HCT116 (cell line): ENCODE results near the gene MACF1. TPM values are rescaled to one million over a fixed set of nuclear protein-coding genes. Genes with fewer than 3 reads are reported as not detected.

Experiments used
- ATAC-seq: fragments of 200-7000 bp; cut with Tn5 transposase; 2 replicates; pipeline ENCODE4 v1.9.1; 2020; ENCODE audit warnings: mild to moderate bottlenecking, moderate library complexity
- BruUV-seq: library from RNA; stranded (reverse); fragments of 400-500 nt; replicated peaks from 2 replicates; lab custom pipeline; 2021; lab: Mats Ljungman, UMichigan
- CTCF ChIA-PET: fragments of 300-600 bp; sonication (Branson Sonifier 250); formaldehyde crosslinking; loops from one replicate; lab custom pipeline; 2021; ENCODE audit warnings: antibody characterized with exemption; lab: Charles Lee
- POLR2A ChIA-PET: fragments of 300-600, 350-600 bp; sonication (Branson Sonifier 250); formaldehyde crosslinking; loops from one replicate; lab custom pipeline; 2021; ENCODE audit warnings: antibody characterized with exemption; lab: Charles Lee
- RAD21 ChIA-PET, 2 experiments: fragments of 300-600 bp; sonication (Branson Sonifier 250); formaldehyde crosslinking; loops; one replicate each; lab custom pipeline; 2023; ENCODE audit warnings: low total read pairs in 2 of 2; ENCODE audit not compliant: uncharacterized antibody in 2 of 2, unreplicated experiment in 2 of 2, low non-redundant PET in 1 of 2; lab: Charles Lee
- DNase-seq: peaks from one replicate; pipeline ENCODE4 v3.0.0-alpha.2; 2010; ENCODE audit warnings: low read depth, low spot score
- H2AFZ ChIP-seq: fragments of 200-600 bp; shearing (Covaris generic), sonication (generic); 2 replicates; pipeline ENCODE4 v1.6.1; 2017; ENCODE audit warnings: low read depth, mixed run types, mixed read lengths, antibody characterized with exemption, low read length; ENCODE audit not compliant: poor library complexity, severe bottlenecking
- H3K27ac ChIP-seq: 2 replicates; pipeline ENCODE4 v1.5.1; 2012; ENCODE audit warnings: low read depth, low read length
- H3K27me3 ChIP-seq: fragments of 200-600 bp; sonication (generic); 2 replicates; pipeline ENCODE4 v1.6.1; 2016; ENCODE audit warnings: mixed run types, low read length, mixed read lengths; ENCODE audit not compliant: insufficient read depth
- H3K36me3 ChIP-seq, 2 experiments: fragments of 200-500 bp in 1 of 2; fragments of 200-600 bp in 1 of 2; sonication (Bioruptor generic) in 1 of 2; sonication (generic) in 1 of 2; 2 replicates each; pipeline versions ENCODE4 v1.5.1 to v1.6.1; 2014 to 2016; ENCODE audit warnings: low read length in 2 of 2, inconsistent platforms in 1 of 2, mixed read lengths in 1 of 2, mixed run types in 1 of 2; ENCODE audit not compliant: insufficient read depth in 2 of 2, control insufficient read depth in 1 of 2
- H3K4me1 ChIP-seq, 2 experiments: fragments of 200-600 bp in 1 of 2; sonication (generic) in 1 of 2; 2 replicates each; pipeline versions ENCODE4 v1.5.1 to v1.6.1; 2012 to 2017; ENCODE audit warnings: low read length in 2 of 2, inconsistent platforms in 1 of 2, mild to moderate bottlenecking in 1 of 2, mixed read lengths in 1 of 2, mixed run types in 1 of 2, moderate library complexity in 1 of 2; ENCODE audit not compliant: insufficient read depth in 2 of 2, control insufficient read depth in 1 of 2
- H3K4me2 ChIP-seq: fragments of 200-600 bp; sonication (generic); 2 replicates; pipeline ENCODE4 v1.6.1; 2017; ENCODE audit warnings: mixed run types, low read length, mixed read lengths
- H3K4me3 ChIP-seq, 2 experiments: fragments of 200-600 bp in 1 of 2; sonication (generic) in 1 of 2; replicated peaks in 1 of 2; 2 replicates each; pipeline ENCODE4 v1.5.1; 2011 to 2016; ENCODE audit warnings: low read length in 2 of 2, control low read depth in 1 of 2, low read depth in 1 of 2, mild to moderate bottlenecking in 1 of 2, mixed read lengths in 1 of 2, mixed run types in 1 of 2
- H3K79me2 ChIP-seq: fragments of 200-600 bp; sonication (generic); 2 replicates; pipeline ENCODE4 v1.6.1; 2017; ENCODE audit warnings: mild to moderate bottlenecking, mixed run types, low read length, moderate library complexity, mixed read lengths; ENCODE audit not compliant: insufficient read depth
- H3K9ac ChIP-seq: fragments of 200-600 bp; sonication (generic); 2 replicates; pipeline ENCODE4 v1.6.1; 2016; ENCODE audit warnings: low read length, mixed read lengths
- H3K9me2 ChIP-seq: fragments of 200-600 bp; sonication (generic), shearing (Covaris generic); 2 replicates; pipeline ENCODE4 v1.6.1; 2017; ENCODE audit warnings: mixed run types, mild to moderate bottlenecking, moderate library complexity; ENCODE audit not compliant: insufficient read depth
- H3K9me3 ChIP-seq, 2 experiments: fragments of 200-500 bp in 1 of 2; fragments of 200-600 bp in 1 of 2; sonication (Bioruptor generic) in 1 of 2; sonication (generic) in 1 of 2; 2 replicates each; pipeline ENCODE4 v1.6.1; 2014 to 2017; ENCODE audit warnings: low read length in 2 of 2, mixed read lengths in 2 of 2, inconsistent platforms in 1 of 2, low read depth in 1 of 2, mild to moderate bottlenecking in 1 of 2, mixed run types in 1 of 2, moderate library complexity in 1 of 2; ENCODE audit not compliant: control insufficient read depth in 1 of 2, insufficient read depth in 1 of 2
- H4K20me1 ChIP-seq: fragments of 200-600 bp; sonication (generic), shearing (Covaris generic); 2 replicates; pipeline ENCODE4 v1.6.1; 2017; ENCODE audit warnings: mixed run types, mild to moderate bottlenecking, moderate library complexity; ENCODE audit not compliant: insufficient read depth
- ATF3 ChIP-seq: IDR thresholded peaks from 2 replicates; pipeline ENCODE4 v1.6.1; 2012
- CBX3 ChIP-seq: IDR thresholded peaks from 2 replicates; pipeline ENCODE4 v1.6.1; 2012; ENCODE audit warnings: low read depth
- EGR1 ChIP-seq: IDR thresholded peaks from 2 replicates; pipeline ENCODE4 v1.6.1; 2012; ENCODE audit warnings: low read depth
- ELF1 ChIP-seq: IDR thresholded peaks from 2 replicates; pipeline ENCODE4 v1.6.1; 2012; ENCODE audit warnings: low read depth, borderline replicate concordance
- FOSL1 ChIP-seq: IDR thresholded peaks from 2 replicates; pipeline ENCODE4 v1.6.1; 2012; ENCODE audit warnings: low read depth
- POLR2A ChIP-seq: IDR thresholded peaks from 2 replicates; pipeline ENCODE4 v1.7.0; 2011; ENCODE audit warnings: borderline replicate concordance; ENCODE audit not compliant: insufficient read depth, insufficient read length; ENCODE audit errors: extremely low read depth
- POLR2AphosphoS5 ChIP-seq: IDR thresholded peaks from 2 replicates; pipeline ENCODE4 v1.6.1; 2011; ENCODE audit warnings: mild to moderate bottlenecking, low read depth, low read length, moderate library complexity
- RAD21 ChIP-seq: IDR thresholded peaks from 2 replicates; pipeline ENCODE4 v1.6.1; 2012; ENCODE audit warnings: low read depth, mild to moderate bottlenecking
- REST ChIP-seq: IDR thresholded peaks from 2 replicates; pipeline ENCODE4 v1.6.1; 2012; ENCODE audit warnings: low read depth
- SP1 ChIP-seq: IDR thresholded peaks from 2 replicates; pipeline ENCODE4 v1.6.1; 2012; ENCODE audit warnings: low read depth
- SRF ChIP-seq: IDR thresholded peaks from 2 replicates; pipeline ENCODE4 v1.6.1; 2012; ENCODE audit warnings: low read depth
- YY1 ChIP-seq: IDR thresholded peaks from 2 replicates; pipeline ENCODE4 v1.6.1; 2011; ENCODE audit warnings: low read length, low read depth, moderate library complexity, mild to moderate bottlenecking; ENCODE audit not compliant: insufficient replicate concordance; ENCODE audit errors: extremely low read depth
- ZFX ChIP-seq: fragments of 450-650 bp; IDR thresholded peaks from 2 replicates; pipeline ENCODE4 v1.6.1; 2017
- intact Hi-C: fragments of 100-400 bp; cut with micrococcal nuclease; formaldehyde crosslinking; loops from 2 replicates; pipeline ENCODE4 v1.10.0; 2022
- total RNA-seq: library from RNA; stranded (reverse); gene quantifications from one replicate; pipeline ENCODE4 v1.2.1, GENCODE V29; 2021; ENCODE audit not compliant: unreplicated experiment
- TF ChIP-seq, protein P1 (sequence below): IDR thresholded peaks from 2 replicates; pipeline ENCODE4 v1.6.1; 2011; ENCODE audit warnings: mild to moderate bottlenecking, low read length, moderate library complexity; ENCODE audit not compliant: insufficient replicate concordance; ENCODE audit errors: extremely low read depth

Gene MACF1
- total RNA-seq, 1 experiment from 2014 or later = 146 TPM

GRCh38 chr1:39216771-39217170 lies 12.3 kb downstream of the MACF1 start:
- H3K79me2 ChIP-seq = peaks cover 8% of the 10 kb centered on the region; the same call in 1 of the 2 replicates
- no peak overlapping the region for H2AFZ ChIP-seq
- H3K27me3 ChIP-seq = no peaks in the 10 kb centered on the region
- ChIA-PET RAD21 (no interaction called here), POLR2A (no interaction called here), CTCF (no interaction called here)
- no peak overlapping the region for H3K9ac ChIP-seq
- peaks cover 13 to 30% of the 10 kb centered on the region in 2 experiments; a peak in 3 of 4 replicates for H3K4me1 ChIP-seq
- TF ChIP-seq CBX3 = no peak
- no peaks in the 10 kb centered on the region for H4K20me1 ChIP-seq
- H3K27ac ChIP-seq = no peak overlapping the region
- no peak overlapping the region for H3K4me3 ChIP-seq
- intact Hi-C loops = no loop called here
- no peak for ATAC-seq
- no peaks in the 10 kb centered on the region for H3K9me3 ChIP-seq
- BruUV-seq = no TSS peak
- H3K9me2 ChIP-seq = no peaks in the 10 kb centered on the region
- DNase-seq = no peak
- no peak overlapping the region for H3K4me2 ChIP-seq
- H3K36me3 ChIP-seq = no peaks in the 10 kb centered on the region

DNA sequence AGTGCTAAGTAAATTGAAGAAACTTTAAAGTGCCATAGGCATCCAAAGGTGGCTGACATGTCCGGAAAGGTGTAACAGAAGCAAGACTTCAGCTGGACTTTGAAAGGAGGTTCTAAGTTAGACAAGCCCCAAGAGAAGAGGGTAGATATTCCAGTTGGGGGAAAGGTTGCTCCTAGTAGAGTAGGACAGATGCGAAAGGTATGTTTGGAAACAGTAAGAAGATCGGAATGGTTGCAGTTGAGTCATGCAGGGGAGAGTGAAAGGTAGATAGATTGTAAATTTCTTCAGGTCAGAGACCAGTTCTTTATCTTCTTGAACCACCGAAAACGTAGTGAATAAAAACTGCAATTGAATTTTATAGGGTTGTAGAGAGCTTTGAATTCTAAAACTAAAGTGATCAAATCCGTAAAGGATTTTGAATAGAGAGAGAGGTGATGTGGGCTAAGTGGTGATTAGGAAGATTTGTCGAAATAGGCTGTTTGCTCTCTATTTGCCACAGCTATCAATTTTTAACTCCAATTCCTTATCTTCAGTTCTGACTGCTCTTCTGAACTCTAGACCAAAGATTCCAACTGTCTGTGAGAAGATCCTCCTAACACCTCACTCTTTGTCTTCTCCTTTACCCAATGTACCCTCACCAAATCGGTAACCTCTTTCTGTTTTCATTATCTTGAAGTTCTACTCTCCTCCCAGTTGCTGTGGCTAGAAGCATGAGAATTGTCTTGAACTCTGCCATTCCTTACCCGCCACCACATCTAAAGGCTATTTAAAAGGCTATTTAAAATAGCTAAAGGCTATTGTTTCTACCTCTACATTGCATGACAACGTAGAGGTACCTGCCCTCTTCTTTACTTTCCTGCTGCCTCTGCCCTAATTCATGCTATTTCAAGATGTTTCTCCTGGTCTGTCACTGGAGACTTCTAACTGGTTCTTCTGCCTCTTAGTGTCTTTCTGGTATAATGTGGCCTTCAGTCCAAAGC lies 16.7 kb downstream of the MACF1 start:
- H2AFZ ChIP-seq = no peak overlapping the region
- no peaks in the 10 kb centered on the region for H4K20me1 ChIP-seq
- no peak for ATAC-seq
- no peak overlapping the region for H3K27ac ChIP-seq
- H3K4me1 ChIP-seq = peaks cover 0 to 10% of the 10 kb centered on the region in 2 experiments; a peak in 2 of 4 replicates
- intact Hi-C loops = no loop called here
- H3K9me3 ChIP-seq = no peaks in the 10 kb centered on the region
- peak overlapping the region; percentile 2; the same call in 1 of the 2 replicates for H3K4me2 ChIP-seq
- no TSS peak for BruUV-seq
- H3K9ac ChIP-seq = no peak overlapping the region
- CTCF ChIA-PET = no interaction called here
- no peaks in the 10 kb centered on the region for H3K27me3 ChIP-seq
- no peak overlapping the region for H3K4me3 ChIP-seq
- peaks cover 12% of the 10 kb centered on the region for H3K79me2 ChIP-seq
- no peaks in the 10 kb centered on the region for H3K36me3 ChIP-seq
- RAD21 ChIA-PET = no interaction called here
- H3K9me2 ChIP-seq = no peaks in the 10 kb centered on the region
- POLR2A ChIA-PET = no interaction called here
- DNase-seq = no peak
- TF ChIP-seq FOSL1 = no peak
- TF ChIP-seq POLR2AphosphoS5 = no peak
- TF ChIP-seq, protein P1, sequence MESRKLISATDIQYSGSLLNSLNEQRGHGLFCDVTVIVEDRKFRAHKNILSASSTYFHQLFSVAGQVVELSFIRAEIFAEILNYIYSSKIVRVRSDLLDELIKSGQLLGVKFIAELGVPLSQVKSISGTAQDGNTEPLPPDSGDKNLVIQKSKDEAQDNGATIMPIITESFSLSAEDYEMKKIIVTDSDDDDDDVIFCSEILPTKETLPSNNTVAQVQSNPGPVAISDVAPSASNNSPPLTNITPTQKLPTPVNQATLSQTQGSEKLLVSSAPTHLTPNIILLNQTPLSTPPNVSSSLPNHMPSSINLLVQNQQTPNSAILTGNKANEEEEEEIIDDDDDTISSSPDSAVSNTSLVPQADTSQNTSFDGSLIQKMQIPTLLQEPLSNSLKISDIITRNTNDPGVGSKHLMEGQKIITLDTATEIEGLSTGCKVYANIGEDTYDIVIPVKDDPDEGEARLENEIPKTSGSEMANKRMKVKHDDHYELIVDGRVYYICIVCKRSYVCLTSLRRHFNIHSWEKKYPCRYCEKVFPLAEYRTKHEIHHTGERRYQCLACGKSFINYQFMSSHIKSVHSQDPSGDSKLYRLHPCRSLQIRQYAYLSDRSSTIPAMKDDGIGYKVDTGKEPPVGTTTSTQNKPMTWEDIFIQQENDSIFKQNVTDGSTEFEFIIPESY = no peak
- TF ChIP-seq ZFX = no peak
- TF ChIP-seq EGR1 = no peak
- TF ChIP-seq YY1 = no peak
- no peak for TF ChIP-seq SP1
- TF ChIP-seq SRF = no peak
- no peak for TF ChIP-seq ATF3
- no peak for TF ChIP-seq REST
- TF ChIP-seq ELF1 = no peak
- TF ChIP-seq RAD21 = no peak
- no peak for TF ChIP-seq POLR2A
